Measurements from ENCODE around the gene CKAP4.
A peak's percentile ranks its signal among the peaks of the same experiment; 100 is the strongest.
"Not testable (repeated sequence)": the region's sequence is repeated elsewhere in the genome, so short reads cannot be mapped to it uniquely, and the experiment has no call there.

The CKAP4 gene

GRCh38 chr12:106247674-106248311 lies at the start of gene CKAP4:
Gene CKAP4, minus strand, starts transcription at chr12:106248020. Its CDS starts 169 bp downstream, at chr12:106247851.
- peak in 1 of 2 donors; percentile 39 for DNase-seq (ENCODE audit: low read depth in 2 of 2)

DNA sequence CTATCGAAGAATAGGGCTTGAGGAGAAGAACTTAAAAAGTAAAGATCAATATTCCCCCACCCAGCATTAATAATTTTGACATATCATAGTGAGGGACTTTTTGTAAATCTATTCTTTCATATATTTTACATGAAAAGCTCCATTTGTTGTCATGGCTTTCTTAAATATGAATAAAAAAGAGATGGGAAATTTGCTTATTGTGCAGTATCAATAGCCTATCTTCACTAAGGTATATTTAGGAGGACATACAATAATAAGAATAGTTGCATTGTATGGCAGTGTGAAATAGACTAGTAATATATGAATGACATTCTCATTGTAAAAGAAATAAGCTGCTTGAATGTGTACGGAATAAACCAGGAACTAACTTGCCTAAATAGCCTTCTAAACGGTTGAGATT lies 49.3 kb upstream of the CKAP4 start:
- DNase-seq (ENCODE audit: low read depth in 2 of 2): no peak

DNA sequence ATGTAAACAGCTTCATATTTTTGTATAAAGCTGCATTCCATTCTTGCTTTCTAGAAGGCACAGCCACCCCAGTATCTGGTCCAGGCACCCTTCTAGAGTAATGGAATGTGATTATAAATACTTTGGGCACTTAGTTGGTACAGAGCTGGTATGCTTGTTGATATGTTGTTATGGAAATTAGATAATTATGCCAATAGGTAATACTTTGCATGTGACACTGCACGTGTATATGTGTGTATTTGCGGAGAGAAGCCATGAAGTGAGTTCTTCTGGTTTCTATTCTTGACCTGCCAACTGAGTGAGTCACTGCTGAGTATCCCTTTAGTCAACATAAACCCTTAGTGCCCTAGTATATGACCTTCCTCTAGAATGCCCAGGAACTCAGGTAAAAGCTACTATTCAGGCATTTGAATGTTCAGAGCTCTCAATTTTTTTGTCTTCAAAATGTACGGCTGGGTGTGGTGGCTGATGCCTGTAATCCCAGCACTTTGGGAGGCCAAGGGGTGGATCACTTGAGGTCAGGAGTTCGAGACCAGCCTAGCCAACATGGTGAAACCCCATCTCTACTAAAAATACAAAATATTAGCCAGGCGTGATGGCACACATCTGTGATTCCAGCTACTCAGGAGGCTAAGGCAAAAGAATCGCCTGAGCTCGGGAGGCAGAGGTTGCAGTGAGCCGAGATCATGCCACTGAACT lies 48.5 kb upstream of the CKAP4 start:
- no peak for DNase-seq (ENCODE audit: low read depth in 2 of 2)

DNA sequence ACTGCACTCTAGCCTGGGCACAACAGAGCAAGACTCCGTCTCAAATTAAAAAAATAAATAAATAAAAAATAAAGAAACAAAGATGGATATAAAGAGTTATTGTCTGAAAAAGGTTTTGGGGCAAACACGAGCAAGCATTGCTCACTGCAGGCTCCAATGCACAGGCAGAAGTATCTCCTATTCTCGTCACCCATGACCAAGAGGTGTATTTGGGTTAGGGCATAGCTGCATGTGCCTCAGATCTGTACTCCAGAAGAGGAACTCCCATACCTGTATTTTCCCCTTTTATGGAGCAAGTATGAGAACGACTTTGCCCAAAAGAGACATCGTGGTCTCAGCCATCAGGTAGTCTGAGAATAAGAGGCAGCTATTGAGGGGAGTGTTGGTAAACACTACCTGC lies 44.5 kb upstream of the CKAP4 start:
- no peak for DNase-seq (ENCODE audit: low read depth in 2 of 2)

GRCh38 chr12:106291342-106291741 lies 43.5 kb upstream of the CKAP4 start:
- no peak for DNase-seq (ENCODE audit: low read depth in 2 of 2)

DNA sequence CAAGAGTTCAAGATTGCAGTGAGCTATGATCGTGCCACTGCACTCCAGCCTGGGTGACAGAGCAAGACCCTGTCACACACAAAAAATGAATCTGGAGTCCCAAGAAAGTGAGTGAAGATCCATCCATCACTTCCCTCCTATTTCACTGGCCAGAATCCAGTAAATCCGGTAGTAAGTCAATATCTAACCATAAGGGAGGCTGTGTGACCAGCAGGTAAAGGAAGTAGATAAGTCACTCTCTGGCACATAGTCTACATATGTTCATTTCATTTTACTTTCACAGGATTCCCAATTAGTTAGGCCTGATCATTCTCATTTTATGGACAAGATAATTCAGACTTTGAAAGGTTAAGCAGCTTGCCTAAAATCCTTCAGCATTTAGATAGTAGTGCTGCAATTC lies 42.8 kb upstream of the CKAP4 start:
- no peak for DNase-seq (ENCODE audit: low read depth in 2 of 2)

DNA sequence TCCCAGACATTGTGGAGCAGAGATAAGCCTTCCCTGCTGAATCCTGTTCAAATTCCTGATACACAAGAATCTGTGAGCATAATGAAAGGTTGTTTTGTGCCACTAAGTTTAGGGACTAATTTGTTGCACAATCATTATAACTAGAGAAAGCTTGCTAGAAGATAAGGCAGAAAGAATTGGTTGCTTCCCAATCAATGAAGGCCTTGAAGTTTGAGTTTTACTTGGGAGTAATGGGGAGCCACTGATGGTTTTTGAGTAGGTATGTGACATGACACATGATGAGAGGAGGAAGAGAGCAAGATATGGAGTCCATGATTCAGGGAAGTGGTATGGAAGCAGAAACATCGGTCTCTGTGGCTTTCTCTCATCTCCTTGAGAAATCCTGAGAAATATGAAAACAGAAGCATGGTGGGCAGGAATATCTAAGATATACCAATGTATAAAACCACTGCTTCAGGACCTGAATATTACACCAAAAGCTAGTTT lies 41.4 kb upstream of the CKAP4 start:
- DNase-seq (ENCODE audit: low read depth in 2 of 2): no peak

DNA sequence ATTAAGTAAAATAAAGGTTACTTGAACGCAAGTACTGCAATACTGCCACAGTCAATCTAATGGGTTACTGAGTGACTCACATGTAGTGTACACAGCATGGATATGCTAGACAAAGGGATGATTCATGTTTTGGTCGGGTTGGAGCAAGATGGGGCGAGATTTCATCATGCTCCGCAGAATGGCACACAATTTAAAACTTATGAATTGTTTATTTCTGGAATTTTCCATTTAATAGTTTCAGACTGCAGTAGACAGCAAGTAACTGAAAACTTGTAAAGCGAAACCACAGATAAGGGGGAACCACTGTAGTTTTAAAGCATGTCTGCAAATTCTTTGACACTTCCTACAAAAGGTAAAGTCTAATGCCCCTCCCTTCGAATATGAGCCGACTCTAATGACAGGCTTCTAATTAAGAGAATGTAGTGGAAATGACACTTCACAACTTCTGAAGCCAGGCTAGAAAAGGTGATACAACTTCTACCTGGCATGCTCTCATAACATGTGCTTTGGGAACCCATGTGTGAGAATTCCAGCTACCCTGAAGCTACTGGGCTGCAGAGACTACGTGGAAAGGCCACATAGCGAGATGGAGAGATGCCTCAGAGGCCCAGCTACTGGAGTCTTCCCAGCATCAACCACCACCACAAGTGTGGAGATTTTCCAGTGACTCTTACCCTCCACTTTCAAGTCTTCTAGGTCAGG lies 40.8 kb upstream of the CKAP4 start:
- peak in 1 of 2 donors; percentile 17 for DNase-seq (ENCODE audit: low read depth in 2 of 2)

DNA sequence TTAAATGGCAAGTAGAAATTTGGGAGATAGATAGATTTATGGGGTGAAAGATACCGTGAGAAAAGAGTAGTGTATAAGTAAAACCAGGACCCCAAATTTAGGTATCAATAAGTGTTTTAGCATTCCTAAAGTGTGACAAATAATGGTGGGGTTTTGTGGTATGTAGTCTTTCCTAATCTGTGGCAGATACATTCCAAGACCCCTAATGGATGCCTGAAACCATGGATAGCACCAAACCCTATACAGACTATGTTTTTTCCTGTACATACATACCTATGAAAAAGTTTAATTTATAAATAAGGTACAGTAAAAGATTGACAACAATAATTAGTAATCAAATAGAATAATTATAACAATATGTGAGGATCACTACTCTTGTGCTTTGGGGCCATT lies 40.3 kb upstream of the CKAP4 start:
- no peak for DNase-seq (ENCODE audit: low read depth in 2 of 2)

DNA sequence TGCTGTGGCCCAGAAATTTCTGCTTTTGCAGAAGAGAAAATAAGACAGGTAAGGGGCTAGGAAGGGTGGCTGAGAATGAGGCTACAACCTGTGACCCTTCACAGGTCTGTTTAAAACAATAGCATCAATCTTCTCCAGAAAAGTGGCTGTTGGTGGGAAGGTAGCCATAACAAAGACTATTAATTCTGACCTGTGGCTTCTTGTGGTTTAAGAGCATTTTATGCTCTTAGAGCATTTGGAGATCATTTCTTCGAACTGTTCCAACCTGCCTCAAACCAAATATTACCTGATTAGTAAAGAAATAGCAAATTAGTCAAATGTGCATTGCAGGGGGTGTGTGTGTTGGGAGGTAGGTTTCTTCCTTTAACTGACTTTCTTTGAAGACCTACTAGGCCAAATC lies 39.5 kb upstream of the CKAP4 start:
- no peak for DNase-seq (ENCODE audit: low read depth in 2 of 2)

DNA sequence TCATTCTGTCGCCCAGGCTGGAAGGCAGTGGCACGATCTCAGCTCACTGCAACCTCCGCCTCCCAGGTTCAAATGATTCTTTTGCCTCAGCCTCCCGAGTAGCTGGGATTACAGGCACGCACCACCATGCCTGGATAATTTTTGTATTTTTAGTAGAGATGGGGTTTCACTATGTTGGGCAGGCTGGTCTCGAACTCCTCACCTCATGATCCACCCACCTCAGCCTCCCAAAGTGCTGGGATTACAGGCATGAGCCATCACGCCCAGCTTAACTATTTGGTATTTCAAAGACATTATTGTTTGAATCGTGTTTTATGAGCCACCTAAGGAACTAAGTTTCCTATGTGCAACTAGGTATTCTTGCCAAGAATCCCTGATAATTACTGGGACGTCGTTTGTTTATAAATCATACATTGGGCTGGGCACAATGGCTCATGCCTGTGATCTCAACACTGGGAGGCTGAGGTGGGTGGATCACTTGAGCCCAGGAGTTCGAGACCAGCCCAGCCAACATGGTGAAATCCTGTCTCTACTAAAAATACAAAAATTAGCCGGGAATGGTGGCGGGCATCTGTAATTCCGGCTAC lies 38.8 kb upstream of the CKAP4 start:
- DNase-seq (ENCODE audit: low read depth in 2 of 2): not testable (repeated sequence)

DNA sequence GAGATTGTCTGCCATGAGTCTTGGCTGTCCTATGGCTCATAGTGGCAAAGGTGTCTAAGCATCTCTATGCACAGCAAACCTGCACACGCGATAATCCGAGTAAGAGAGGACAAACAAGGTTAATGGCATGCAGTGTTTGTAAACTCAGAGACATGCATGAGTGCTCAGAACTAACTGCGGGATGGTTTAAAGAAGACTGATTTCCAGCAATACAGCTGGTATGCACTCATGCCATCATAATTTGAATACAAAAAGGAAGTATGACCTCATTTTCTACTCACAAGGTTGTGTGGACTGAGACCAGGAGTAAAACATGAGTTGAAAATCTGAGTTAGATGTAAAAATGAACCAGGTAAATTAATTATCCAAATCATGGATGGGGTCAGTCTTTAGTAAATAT lies 38.2 kb upstream of the CKAP4 start:
- DNase-seq (ENCODE audit: low read depth in 2 of 2): no peak

DNA sequence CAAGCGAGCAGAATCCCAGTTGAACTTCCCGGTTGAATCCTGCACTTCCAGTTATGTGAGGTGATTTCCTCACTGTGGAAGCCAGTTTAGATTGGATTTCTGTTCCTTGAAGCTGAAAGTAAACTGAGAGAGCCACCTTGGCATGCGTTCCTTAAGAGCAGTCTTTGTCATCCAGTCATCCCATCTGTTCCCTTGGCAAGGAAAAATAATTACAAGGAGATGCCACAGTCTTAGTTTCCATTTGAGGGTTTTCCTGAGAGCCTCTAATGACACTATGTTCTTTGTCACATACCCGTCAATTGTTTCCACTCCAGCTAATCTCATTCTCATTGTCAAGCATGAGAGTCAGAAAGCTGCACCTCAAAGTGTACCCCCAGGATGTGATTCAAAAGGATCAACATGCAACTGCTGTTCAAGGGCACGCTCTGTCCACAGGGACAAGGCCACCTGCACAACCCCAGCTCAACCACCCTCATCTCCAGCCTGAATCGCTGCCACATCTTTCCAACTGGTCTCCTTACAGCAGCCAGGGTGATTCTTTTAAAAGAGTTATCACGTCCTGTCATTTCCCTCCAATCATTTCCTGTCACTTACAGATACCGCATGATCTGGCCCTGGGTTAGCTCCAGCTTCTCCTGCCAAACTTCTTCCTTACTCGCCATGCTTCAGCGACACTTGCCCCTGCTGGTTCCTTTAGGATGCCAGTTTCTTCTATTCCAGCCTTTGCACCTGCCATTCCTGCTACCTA lies 36.7 kb upstream of the CKAP4 start:
- DNase-seq (ENCODE audit: low read depth in 2 of 2): no peak

- peak in 1 of 2 donors; percentile 15 for DNase-seq (ENCODE audit: low read depth in 2 of 2)
These were observed 34.8 kb upstream of the CKAP4 start for GRCh38 chr12:106282457-106283097.

DNA sequence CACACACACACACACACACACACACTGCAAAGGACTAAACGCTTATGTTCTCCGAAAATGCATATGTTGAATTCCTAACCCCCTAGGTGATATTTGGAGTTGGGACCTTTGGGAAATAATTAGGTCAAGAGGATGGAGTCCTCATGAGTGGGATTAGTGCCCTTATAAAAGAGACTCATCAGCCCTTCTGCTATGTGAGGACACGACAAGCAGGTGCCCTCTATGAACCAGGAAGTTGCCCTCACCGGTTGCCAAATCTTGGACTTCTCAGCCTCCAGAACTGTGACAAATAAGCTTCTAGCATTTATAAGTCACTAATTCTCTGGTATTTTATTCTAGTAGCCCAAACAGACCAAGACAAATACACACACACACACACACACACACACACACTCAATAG lies 34.0 kb upstream of the CKAP4 start:
- DNase-seq (ENCODE audit: low read depth in 2 of 2): no peak

DNA sequence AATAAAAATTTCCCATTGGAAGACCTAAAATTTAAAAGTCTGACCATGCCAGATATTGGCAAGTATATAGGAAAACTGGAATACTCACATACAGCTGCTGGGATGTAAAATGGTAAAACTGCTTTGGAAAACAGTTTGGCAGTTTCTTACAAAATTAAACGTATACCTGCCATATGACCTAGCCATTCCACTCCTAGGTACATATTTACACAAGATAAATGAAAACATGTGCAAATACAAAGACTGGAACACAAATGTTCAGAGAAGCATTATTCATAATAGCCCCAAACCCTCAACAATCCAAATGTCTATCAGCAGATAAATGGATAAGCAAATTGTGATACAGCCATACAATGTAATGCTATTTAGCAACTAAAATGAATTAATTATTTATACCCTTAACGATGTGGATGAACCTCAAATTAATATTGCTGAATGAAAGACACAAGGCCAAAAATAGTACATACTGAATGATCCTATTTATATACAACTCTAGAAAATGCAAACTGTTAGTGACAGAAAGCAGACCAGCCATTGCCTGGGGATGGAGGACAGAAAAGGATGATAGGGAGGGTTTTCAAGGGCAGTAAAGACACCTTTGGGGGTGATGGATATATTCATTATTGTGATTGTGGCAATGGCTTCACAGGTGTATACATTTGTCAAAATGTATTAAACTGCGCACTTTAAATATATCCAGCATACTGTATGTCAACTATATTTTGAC lies 33.4 kb upstream of the CKAP4 start:
- DNase-seq (ENCODE audit: low read depth in 2 of 2): no peak

DNA sequence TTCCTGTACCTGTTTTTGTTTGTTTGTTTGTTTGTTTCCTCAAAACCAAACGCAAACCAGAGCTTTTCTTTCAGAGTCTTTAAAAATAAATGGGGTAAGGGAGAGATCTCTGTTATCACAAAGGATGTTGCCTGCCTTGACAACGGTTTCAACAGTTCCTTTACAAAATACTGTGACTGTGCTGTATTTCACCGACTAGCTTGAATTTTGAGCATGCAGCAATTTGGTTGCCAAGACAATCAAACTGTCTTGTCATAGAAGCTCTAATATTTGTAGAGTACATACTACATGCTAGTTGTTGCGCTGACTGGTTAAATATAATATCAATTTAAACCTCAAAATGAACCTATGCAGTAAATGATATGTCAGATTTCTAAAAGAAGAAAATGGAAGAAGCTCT lies 32.3 kb upstream of the CKAP4 start:
- DNase-seq (ENCODE audit: low read depth in 2 of 2): no peak

DNA sequence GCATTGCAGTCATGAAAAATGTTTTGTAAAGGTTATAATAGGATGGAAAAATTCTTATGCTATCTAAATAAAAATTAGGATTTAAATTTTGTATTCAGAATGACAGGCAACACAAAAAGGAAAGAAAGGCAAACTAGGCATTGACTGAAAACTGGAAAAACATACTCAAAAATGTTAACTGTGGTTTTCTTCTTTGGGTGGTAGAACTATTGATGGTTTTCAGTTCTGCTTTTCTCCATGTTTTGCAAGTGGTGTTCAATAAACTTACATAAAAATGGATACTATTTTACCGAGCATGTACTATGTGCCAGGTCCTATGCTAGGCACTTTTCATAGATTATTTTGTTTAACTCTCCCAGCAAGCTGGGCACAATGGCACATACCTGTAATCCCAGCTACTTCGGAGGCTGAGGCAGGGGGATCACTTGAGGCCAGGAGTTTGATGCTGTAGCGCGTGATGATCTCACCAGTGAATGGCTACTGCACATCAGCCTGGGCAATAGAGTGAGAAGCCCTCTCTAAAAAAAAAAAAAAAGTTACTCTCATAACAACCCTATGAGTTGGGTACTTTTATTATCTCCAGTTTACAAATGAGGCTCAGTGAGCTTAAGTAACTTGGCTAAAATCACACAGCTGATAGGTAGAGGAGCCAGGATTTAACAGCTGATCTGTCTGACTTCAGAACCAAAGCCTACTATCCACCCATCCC lies 28.4 kb upstream of the CKAP4 start:
- no peak for DNase-seq (ENCODE audit: low read depth in 2 of 2)

DNA sequence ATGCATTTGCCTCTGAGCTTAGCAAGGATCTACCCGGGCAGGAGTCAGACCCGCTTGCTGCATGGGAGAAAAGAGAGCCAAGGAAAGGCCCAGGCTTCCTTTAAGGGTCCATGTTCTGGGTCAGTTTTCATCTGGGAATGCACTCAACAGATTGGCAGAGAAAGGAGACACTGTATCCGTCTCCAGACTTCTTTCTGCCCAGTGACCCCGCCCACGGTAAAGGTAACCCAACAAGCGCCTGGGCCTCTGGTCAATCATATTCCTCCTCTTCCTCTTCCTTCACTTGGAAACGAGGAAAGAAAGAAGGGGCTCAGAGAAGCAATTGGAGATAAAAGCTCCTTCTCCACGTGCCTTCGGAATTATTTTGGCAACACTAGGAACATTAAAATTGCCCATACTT lies 27.6 kb upstream of the CKAP4 start:
- no peak for DNase-seq (ENCODE audit: low read depth in 2 of 2)

DNA sequence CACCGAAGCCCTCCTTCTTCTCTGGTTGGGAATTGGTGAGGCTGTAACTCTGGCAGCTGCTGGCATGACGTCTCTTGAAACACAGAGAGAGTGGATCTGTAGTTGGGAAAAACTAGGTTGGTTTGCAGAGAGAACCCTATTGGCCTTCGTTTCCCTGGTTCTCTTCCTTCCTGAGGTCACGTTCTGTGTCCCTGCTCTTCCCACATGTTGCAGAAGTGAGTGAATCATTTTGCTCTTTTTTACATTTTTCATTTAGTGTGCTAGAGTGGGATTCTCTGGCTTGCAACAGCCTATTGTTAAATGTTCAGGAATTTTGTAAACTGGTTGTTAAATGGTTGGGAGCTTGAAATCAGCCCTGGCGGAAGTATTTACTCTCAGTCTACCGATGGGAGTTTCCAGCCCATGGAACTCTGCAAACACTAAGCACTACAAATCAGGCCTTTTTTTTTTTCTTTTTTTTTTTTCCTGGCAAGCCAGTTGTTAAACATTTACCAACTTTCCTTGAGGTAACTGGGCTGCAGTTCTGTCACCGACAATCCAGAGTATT lies 26.8 kb upstream of the CKAP4 start:
- DNase-seq (ENCODE audit: low read depth in 2 of 2): no peak

All from stimulated activated CD8-positive, alpha-beta memory T cell treated with anti-CD3 and anti-CD28 coated beads, Interleukin-15, amount 100 ng/mL, for 4 hours (primary cell).